SH-SY5Y (cell line): ENCODE measurements around the gene VGF.

Source experiments
- GATA2 ChIP-seq: IDR thresholded peaks from 2 replicates; pipeline ENCODE4 v1.6.1; 2011; ENCODE audit warnings: mild to moderate bottlenecking, low read depth, low read length
- GATA3 ChIP-seq: IDR thresholded peaks from 2 replicates; pipeline ENCODE4 v1.6.1; 2011; ENCODE audit warnings: low read depth, mild to moderate bottlenecking, low read length, moderate library complexity

DNA sequence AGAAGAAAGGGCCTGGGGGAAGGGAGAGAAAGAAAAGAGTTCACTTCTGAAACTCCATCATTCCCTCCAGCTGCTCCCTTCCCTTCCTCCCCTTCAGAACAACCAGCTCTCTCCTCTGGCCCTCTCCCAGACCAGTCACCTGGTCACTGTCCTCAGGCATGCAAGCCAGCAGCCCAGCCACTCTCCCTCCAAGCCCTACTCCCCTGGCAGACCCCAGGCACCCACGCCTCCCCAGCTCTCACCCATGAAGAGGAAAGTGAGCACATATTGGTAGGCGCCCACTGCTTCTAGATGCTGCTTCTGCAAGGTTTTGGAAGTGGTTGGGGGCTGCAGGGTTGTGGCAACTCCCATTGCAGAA, 35.1 kb upstream of the VGF start:
- TF ChIP-seq GATA2 (no peak), GATA3 (no peak)
